GM11168 (cell line): ENCODE results near the gene NDE1.
"Not testable (repeated sequence)": the region's sequence is repeated elsewhere in the genome, so short reads cannot be mapped to it uniquely, and the experiment has no call there.

Source experiments
- in situ Hi-C: fragments of 300-500 bp; cut with MboI; formaldehyde crosslinking; loops from one replicate; pipeline ENCODE4 v1.12.0; 2022; ENCODE audit warnings: low sequenced_read_pairs; ENCODE audit not compliant: unreplicated experiment

The NDE1 gene

GRCh38 chr16:15649311-15649710 is 734 bp upstream of the NDE1 start:
- in situ Hi-C loops = not testable (repeated sequence)

GRCh38 chr16:15649727-15650018 is 372 bp upstream of the NDE1 start:
- in situ Hi-C loops = no loop called here

GRCh38 chr16:15650698-15651171 is 690 bp downstream of the NDE1 start:
- in situ Hi-C loops = no loop called here

GRCh38 chr16:15652293-15653001 is 2.4 kb downstream of the NDE1 start:
- in situ Hi-C loops = no loop called here

- in situ Hi-C loops = no loop called here
These were observed 3.2 kb downstream of the NDE1 start for GRCh38 chr16:15653227-15653626.

- in situ Hi-C loops = no loop called here
These were observed 4.5 kb downstream of the NDE1 start for GRCh38 chr16:15654591-15654990.

GRCh38 chr16:15655561-15655960 is 5.5 kb downstream of the NDE1 start:
- in situ Hi-C loops = not testable (repeated sequence)

GRCh38 chr16:15658149-15658548 is 8.1 kb downstream of the NDE1 start:
- in situ Hi-C loops = no loop called here

- in situ Hi-C loops = no loop called here
These were observed 8.5 kb downstream of the NDE1 start for GRCh38 chr16:15658556-15658955.

GRCh38 chr16:15660203-15660601 is 10.2 kb downstream of the NDE1 start:
- in situ Hi-C loops = no loop called here

GRCh38 chr16:15665107-15665506 is 15.1 kb downstream of the NDE1 start:
- in situ Hi-C loops = no loop called here

GRCh38 chr16:15667091-15667742 is 17.2 kb downstream of the NDE1 start:
- in situ Hi-C loops = no loop called here

GRCh38 chr16:15671530-15672117 is 21.6 kb downstream of the NDE1 start:
- in situ Hi-C loops = no loop called here

GRCh38 chr16:15672127-15672513 is 22.1 kb downstream of the NDE1 start:
- in situ Hi-C loops = not testable (repeated sequence)

GRCh38 chr16:15672514-15673167 is 22.6 kb downstream of the NDE1 start:
- in situ Hi-C loops = no loop called here

- in situ Hi-C loops = no loop called here
These were observed 24.5 kb downstream of the NDE1 start for GRCh38 chr16:15674571-15674970.

- in situ Hi-C loops = no loop called here
These were observed 26.5 kb downstream of the NDE1 start for GRCh38 chr16:15676506-15676905.

GRCh38 chr16:15677447-15677846 is 27.4 kb downstream of the NDE1 start:
- in situ Hi-C loops = no loop called here

GRCh38 chr16:15682105-15682570 is 32.1 kb downstream of the NDE1 start:
- in situ Hi-C loops = no loop called here

- in situ Hi-C loops = no loop called here
These were observed 36.2 kb downstream of the NDE1 start for GRCh38 chr16:15686287-15686686.

- in situ Hi-C loops = no loop called here
These were observed 39.2 kb downstream of the NDE1 start for GRCh38 chr16:15689290-15689689.
